HG03060 (cell line): ENCODE results near the gene NFE2L1.
"Not testable (repeated sequence)": the region's sequence is repeated elsewhere in the genome, so short reads cannot be mapped to it uniquely, and the experiment has no call there.

Source experiments
- ATAC-seq: cut with Tn5 transposase; IDR thresholded peaks from one replicate; pipeline ENCODE4 v1.9.1; 2021; ENCODE audit warnings: low read depth, moderate number of reproducible peaks; ENCODE audit not compliant: unreplicated experiment

NFE2L1 gene

DNA sequence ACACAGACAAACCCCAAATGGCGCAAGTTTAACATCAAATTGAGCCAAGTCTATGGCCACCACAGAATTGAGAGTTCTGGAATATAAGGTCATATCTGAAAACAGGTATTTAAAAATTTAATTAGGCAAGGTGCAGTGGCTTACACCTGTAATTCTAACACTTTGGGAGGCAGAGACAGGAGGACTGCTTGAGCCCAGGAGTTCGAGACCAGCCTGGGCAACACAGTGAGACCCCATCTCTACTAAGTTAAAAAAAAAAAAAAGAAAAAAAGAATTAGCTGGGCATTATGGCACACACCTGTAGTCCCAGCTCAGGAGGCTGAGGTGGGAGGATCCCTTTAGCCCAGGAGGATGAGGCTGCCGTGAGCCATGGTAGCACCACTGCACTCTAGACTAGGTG is 19.1 kb downstream of the NFE2L1 start:
- no peak for ATAC-seq

DNA sequence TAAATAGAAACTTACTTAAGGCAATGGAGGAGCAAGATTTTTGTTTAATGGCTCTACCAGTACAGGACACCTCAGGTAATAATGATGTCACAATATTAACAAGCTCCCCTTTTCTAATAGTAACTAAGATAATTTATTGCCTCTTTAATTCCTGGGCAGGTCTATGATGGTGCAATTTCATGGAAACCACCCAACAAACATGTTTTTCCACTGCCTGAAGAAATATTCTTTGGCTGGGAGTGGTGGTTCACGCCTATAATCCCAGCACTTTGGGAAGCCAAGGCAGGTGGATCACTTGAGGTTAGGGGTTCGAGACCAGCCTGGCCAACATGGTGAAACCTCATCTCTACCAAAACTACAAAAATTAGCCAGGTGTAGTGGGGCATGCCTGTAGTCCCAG is 19.6 kb downstream of the NFE2L1 start:
- ATAC-seq: not testable (repeated sequence)

DNA sequence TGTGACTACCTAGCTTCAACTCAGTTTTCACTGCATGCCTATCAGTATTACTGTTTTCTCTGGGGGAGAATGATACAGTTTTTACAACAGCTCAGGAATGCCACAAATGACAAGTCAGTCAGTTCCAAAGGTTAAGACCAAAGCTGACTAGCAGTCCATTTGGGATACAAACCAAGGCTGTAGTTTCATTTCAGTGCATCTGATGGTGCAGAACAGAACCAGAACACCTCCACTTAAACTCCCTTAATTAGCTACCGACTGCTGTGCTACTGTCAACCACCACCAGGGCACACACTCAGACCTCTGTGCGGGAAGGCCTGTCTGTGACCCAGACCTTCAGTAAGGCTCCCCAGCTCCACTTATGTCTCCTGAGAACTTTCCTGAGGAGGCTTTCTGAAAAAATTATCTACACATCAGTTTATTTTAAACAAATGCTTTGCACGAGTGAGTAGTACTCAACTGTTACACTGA is 20.4 kb downstream of the NFE2L1 start:
- no peak for ATAC-seq

- no peak for ATAC-seq
Observed at GRCh38 chr17:48070195-48070594, 22.0 kb downstream of the NFE2L1 start.

- ATAC-seq: no peak
Observed at GRCh38 chr17:48071654-48072053, 23.5 kb downstream of the NFE2L1 start.

DNA sequence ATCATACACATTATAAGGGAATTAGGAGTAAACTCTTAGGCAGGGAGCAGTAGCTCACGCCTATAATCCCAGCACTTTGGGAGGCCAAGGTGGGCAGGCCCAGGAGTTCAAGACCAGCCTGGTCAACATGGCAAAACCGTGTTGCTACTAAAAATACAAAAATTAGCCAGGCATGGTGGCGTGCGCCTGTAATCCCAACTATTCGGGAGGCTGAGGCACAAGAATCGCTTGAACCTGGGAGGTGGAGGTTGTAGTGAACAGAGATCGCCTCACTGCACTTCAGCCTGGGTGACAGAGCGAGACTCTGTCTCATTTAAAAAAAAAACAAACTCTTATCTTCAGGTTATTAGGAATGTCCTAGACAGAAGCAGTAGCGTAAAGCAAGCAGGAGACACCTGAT is 24.7 kb downstream of the NFE2L1 start:
- not testable (repeated sequence) for ATAC-seq

DNA sequence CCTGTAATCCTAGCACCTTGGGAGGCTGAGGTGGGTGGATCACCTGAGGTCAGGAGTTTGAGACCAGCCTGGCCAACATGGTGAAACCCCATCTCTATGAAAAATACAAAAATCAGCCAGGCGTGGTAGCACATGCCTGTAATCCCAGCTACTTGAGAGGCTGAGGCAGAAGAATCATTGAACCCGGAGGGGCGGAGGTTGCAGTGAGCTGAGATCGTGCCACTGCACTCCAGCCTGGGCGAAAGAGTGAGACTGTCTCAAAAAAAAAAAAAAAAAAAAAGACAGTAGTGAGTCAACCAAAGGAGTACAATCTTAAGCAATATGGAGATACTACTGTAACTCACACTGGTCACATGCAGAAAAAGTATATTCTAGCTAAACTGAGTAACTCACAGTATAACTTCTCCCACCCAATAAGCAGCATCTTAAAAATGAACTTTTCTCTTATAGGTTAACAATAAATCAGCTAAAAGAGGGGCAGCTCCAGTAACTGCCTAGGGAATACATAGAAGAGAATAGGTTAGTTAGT is 25.5 kb downstream of the NFE2L1 start:
- ATAC-seq: not testable (repeated sequence)

GRCh38 chr17:48074322-48075081 is 26.3 kb downstream of the NFE2L1 start:
- ATAC-seq: no peak

- not testable (repeated sequence) for ATAC-seq
Observed at GRCh38 chr17:48077152-48077551, 29.0 kb downstream of the NFE2L1 start.

DNA sequence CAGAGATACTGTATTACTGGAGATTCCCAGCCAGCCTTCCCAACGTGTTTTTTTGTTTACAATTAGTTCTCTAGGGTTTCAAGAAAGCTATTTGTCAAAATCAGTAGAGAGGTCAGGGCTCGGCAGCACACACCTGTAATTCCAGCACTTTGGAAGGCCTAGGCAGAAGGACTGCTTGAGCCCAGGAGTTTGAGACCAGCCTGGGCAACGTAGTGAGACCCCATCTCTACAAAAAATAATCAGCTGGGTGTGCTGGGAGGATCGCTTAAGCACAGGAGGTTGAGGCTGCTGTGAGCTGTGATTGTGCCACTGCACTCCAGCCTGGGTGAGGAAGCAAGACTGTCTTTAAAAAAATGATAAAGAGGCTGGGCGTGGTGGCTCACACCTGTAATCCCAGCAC is 33.7 kb downstream of the NFE2L1 start:
- no peak for ATAC-seq

DNA sequence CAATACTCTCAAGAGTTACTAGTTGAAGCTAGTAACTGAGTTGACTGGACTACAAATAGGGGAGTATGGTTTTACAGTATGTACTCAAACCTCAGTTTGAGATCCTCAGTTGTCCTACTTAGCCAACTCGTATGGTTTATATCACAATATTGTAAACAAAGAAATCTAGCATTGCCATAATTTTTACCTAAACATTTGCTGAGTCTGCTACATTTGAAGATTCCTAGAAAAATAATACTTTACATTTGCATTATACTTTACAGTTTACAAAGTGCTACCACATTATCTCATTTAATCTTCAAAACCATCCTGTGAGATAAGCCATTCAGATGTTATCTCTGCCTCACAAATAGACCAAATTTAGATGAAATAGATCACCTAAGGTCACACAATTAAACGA is 36.8 kb downstream of the NFE2L1 start:
- ATAC-seq: no peak

DNA sequence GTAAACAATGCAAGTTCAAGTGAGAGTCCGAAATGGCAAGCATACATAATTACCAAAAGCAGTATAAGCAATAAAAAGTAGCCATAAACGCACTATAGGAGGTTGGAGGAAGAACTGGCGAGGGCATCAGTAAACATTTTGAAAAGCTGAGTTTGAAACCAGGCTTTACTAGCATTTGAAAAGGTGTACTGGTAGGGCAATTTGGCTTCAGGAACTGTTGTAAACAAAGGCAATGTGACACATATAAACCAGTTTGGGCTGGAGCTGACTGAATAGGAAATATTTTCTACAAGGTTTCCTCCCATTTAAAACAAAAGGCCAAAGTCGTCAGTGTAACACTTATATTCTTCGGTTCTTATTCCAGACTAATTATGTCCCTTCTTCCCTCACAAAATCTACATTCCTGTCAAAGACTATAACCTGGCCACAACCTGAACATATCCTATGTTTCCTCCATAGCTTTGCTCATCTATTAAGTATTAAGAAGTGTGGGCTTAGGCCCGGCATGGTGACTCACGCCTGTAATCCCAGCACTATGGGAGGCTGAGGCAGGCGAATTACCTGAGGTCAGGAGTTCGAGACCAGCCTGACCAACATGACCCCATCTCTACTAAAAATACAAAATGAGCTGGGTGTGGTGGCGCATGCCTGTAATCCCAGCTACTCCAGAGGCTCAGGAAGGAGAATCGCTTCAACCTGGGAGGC is 45.3 kb downstream of the NFE2L1 start:
- ATAC-seq: no peak

DNA sequence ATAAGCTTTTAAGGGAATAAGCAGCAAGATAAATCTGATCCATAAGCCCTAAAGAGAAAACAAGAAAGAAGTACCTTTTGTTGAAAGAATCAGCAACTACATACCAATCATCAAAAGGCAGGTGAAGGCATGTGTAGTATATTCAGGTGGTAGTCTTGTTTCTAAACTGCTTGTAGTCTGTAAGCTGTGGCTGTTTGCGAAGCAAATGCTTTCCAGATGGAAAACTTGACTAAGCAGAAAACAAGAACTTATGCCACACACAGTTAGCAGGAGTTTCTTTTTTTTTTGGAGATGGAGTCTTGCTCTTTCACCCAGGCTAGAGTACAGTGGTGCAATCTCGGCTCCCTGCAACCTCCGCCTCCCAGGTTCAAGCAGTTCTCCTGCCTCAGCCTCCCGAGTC is 47.5 kb downstream of the NFE2L1 start:
- no peak for ATAC-seq

DNA sequence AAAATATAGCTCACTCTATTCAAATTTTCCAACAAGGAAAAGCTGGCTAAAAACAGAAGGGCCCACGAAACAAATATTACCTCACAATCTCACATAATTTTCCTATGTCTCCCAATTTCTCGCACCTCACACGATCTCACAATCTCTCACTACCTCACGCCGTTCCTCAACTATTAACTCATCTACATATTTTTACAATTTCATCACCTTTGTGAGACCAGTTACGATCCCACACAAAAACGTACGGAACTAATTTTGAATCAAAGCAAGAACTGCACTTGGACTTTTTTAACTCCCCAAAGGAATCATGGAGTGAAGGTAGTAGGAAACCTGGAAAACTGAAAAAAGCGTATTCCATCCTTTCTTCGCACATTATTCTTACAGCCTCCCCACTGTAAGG is 52.0 kb downstream of the NFE2L1 start:
- ATAC-seq: no peak

DNA sequence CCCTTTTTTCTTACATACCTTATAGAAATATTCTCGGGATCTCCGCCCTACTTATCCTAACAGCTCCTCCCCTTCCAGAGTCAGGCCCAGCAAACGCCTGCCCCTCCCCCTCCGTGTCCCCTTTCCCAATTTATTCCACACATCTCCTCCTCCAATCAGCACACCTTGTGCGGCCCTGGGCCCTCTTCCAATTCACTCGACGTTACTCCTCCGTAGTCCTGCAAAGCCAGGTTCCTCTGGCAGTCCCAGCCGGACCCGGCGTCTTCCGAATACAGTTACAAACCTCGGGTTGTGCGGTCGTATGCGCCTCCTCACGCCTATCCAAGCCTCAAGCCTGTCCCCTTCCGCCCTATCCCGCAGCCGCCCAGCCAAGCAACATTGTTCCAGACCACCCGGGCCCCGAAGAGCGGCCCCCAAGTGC is 52.4 kb downstream of the NFE2L1 start:
- ATAC-seq: no peak

GRCh38 chr17:48101012-48101720 is 53.0 kb downstream of the NFE2L1 start, which contains the start of gene CBX1:
Gene CBX1 (minus strand): TSS chr17:48101478. CDS start chr17:48077004, 24,474 bp downstream.
- peak; percentile 72 for ATAC-seq

DNA sequence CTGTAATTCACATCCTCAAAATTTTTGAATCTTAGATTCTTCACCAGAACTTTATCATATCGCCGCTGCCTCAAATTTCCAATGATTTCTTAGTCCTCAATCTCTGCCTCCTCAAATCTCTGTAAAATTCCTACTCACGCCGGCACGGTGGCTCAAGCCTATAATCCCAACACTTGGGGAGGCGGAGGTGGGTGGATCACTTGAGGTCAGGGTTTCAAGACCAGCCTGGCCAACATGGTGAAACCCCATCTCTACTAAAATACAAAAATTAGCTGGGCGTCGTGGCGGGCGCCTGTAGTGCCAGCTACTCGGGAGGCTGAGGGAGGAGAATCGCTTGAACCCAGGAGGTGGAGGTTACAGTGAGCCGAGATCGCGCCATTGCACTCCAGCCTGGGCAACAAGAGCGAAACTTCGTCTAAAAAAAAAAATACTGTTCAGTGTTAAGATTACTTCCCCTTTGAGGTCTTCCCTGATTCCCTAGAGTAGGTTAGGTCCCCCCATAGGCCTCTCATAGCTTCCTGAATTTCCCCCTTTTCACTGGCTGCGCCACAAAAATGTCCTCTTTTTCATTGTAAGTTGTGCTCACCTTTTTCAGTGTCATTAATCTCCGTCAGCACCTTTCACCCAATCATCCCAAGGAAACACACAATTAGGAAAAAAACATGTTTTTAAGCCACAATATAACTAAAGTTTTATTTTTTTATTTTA is 54.0 kb downstream of the NFE2L1 start:
- no peak for ATAC-seq

DNA sequence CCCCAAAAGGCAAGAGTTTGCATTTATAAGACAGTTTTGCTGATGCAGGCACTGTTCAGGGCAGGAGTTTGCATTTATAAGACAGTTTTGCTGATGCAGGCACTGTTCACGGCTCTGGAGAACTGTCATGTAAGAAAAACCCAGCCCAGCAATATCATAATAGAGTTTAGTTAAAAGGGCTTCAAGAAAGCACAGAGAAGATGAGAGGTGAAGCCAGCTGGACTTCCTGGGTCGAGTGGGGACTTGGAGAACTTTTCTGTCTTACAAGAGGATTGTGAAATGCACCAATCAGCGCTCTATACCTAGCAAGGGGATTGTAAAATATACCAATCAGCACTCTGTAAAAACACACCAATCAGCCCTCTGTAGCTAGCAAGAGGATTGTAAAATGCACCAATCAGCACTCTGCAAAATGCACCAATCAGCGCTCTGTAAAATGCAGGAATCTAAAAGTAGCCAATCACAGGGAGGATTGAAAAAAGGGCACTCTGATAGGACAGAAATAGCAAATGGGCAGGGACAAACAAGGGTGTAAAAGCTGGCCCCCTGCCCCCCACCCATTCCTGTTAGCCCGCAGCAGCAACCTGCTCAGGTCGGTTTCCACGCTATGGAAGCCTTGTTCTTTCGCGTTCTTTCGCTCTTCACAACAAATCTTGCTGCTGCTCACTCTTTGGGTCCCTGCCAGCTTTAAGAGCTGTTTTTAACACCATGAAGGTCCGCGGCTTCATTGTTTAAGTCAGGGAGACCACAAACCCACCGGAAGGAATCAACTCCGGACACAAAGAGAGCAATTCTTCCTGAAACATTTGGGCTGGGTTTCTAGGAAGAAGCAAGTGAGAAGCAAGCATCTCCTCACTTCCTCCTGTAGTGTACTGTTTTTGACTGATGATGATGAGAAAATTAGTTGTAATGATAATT is 54.9 kb downstream of the NFE2L1 start:
- no peak for ATAC-seq

GRCh38 chr17:48104440-48104839 is 56.3 kb downstream of the NFE2L1 start:
- no peak for ATAC-seq
